ENCODE results near the gene COX7A2L. TPM values are rescaled to one million over a fixed set of nuclear protein-coding genes. Genes with fewer than 3 reads are reported as not detected.
"Not testable (repeated sequence)": the region's sequence is repeated elsewhere in the genome, so short reads cannot be mapped to it uniquely, and the experiment has no call there.

Gene COX7A2L
- total and polyA plus RNA-seq, 2 of the 8 experiments (the other 6 are each of a cell fraction or from before 2014, with no cell fraction given), result 85.6 to 114 TPM

- not testable (repeated sequence) for DNase-seq (ENCODE audit: low read depth in 1 of 2, low spot score in 2 of 2); H2BK20ac ChIP-seq (ENCODE audit: low read length); FAIRE-seq
Observed at GRCh38 chr2:42346856-42347255, 14.2 kb downstream of the COX7A2L start.

More at GRCh38 chr2:42346856-42347255, 14.2 kb downstream of the COX7A2L start:
- H3K4me3 ChIP-seq (ENCODE audit: extremely low read depth in 1 of 4, insufficient read depth in 2 of 4, low read depth in 3 of 4, low read length in 4 of 4); H2AK5ac ChIP-seq (ENCODE audit: low read depth, low read length); H2BK12ac ChIP-seq (ENCODE audit: low read depth, low read length); H3K18ac ChIP-seq (ENCODE audit: extremely low read depth, low read length); H3K4me2 ChIP-seq (ENCODE audit: insufficient read depth in 1 of 2, low read depth in 2 of 2, low read length in 2 of 2); H3K9me3 ChIP-seq (ENCODE audit: insufficient read depth in 2 of 2, low read depth in 1 of 2, low read length in 1 of 2); H3K23ac ChIP-seq (ENCODE audit: insufficient read length); H3K4ac ChIP-seq (replicated peaks; ENCODE audit: insufficient read length, low read depth, low read length); H3K27me3 ChIP-seq (replicated peaks in 1 of 4; ENCODE audit: control insufficient read depth in 3 of 4, extremely low read depth in 1 of 4, insufficient read depth in 3 of 4, low read length in 3 of 4); H4K5ac ChIP-seq (ENCODE audit: insufficient read length, low read depth, low read length); H3K27ac ChIP-seq (ENCODE audit: low read depth, low read length); H4K91ac ChIP-seq (replicated peaks; ENCODE audit: insufficient read length, low read length); H3K23me2 ChIP-seq (ENCODE audit: low read depth, low read length); H2AFZ ChIP-seq (ENCODE audit: low read length); H2BK15ac ChIP-seq (ENCODE audit: low read length); H3K4me1 ChIP-seq (replicated peaks in 1 of 4; ENCODE audit: control insufficient read depth in 3 of 4, insufficient read depth in 4 of 4, low read length in 3 of 4); H2BK120ac ChIP-seq (replicated peaks; ENCODE audit: low read depth, low read length); H3K9ac ChIP-seq (replicated peaks in 1 of 4; ENCODE audit: extremely low read depth in 1 of 4, low read depth in 3 of 4, low read length in 3 of 4); H3K36me3 ChIP-seq (ENCODE audit: control insufficient read depth in 2 of 4, insufficient read depth in 4 of 4, low read length in 3 of 4); H4K8ac ChIP-seq (ENCODE audit: extremely low read depth, insufficient read depth, low read length); H4K20me1 ChIP-seq (replicated peaks in 1 of 2; ENCODE audit: control insufficient read depth in 1 of 2, insufficient read depth in 2 of 2, low read length in 2 of 2); H3K14ac ChIP-seq (ENCODE audit: insufficient read length); H2BK5ac ChIP-seq (ENCODE audit: low read depth, low read length); H3K56ac ChIP-seq (replicated peaks; ENCODE audit: insufficient read length, low read depth, low read length): not testable (repeated sequence)
- Histone ChIP-seq H3K79me2 (ENCODE audit: control insufficient read depth in 1 of 2, insufficient read depth in 2 of 2, low read length in 2 of 2) (peaks cover 0 to 45% of the 10 kb centered on the region in 2 experiments; a peak in 2 of 4 replicates), H3K79me1 (ENCODE audit: low read depth, low read length) (peaks cover 13% of the 10 kb centered on the region)
- POLR2A ChIA-PET (ENCODE audit: partially characterized antibody), result interaction anchor here (1.8 to 3.3 kb wide), 2 partner anchors 9 to 14 kb away, joined by 7 to 16 read pairs; partner anchors contain the start of gene COX7A2L
- CTCF ChIA-PET (ENCODE audit: partially characterized antibody), result interaction anchor here (0.7 to 4.1 kb wide), 7 partner anchors 9 to 494 kb away, joined by 3 to 19 read pairs (median 4); no protein-coding TSS in a partner anchor
- 97% methylated on average over 6 of the region's 6 CpGs; no CpG with 5 or more reads in 1 of the 2 experiments for WGBS, 2 experiments (ENCODE audit: extremely low coverage in 1 of 2, insufficient coverage in 1 of 2, insufficient read length in 1 of 2, insufficient replicate concordance in 2 of 2, low coverage in 1 of 2, low lambda C conversion rate in 2 of 2, missing lambda C conversion rate in 1 of 2)

Data from H1 (cell line).